ENCODE measurements around the gene FLAD1. TPM values are rescaled to one million over a fixed set of nuclear protein-coding genes. Genes with fewer than 3 reads are reported as not detected.

Gene FLAD1
- total RNA-seq, 1 donor from 2014 or later, result 51.5 TPM

DNA sequence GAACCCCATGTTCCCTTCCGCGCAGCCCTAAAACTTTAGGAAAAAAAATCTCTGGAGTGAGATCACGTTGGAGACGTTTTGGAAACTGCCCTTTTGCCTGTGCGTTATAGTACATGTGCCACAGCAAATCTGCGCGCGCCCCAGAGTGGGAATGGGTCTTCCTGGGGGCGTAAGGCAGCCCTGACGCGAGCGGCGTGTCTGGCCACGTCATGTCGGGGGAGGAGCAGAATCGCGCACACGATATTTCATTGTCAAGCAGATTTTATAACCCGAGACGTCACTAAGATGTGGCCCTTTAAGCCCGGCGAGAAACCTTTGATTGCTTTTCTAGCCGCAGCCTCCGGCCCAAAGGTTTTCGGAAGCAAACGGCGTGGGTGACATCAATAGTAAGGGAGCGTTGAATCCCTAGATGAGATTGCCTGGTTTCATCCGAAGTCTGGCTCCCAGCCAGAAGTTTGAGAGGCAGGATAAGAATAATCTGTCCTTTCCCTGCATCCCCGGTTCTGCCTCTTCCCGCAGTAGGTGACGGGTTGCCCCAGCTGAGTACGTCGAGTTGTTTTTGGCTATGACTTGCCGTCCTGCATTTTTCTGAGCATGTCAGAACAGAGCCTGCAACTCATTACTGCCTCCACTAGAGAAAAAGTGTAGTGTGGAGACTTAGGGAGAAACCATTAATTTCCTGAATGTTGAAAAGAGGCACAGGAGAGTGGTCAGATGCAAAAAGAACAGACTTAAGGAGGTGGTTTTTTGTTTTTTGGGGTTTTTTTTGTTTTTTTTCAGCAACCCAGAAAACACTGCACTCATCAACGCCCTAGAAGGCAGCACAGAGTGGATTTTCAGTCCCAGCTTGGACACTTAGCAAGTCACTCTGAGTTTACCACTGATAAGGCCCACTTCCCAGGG, 45.8 kb upstream of the FLAD1 start:
- Histone ChIP-seq H4K20me1 (ENCODE audit: insufficient read depth, low read length) (no peaks in the 10 kb centered on the region), H2AFZ (ENCODE audit: low read depth, low read length) (peak overlapping the region; percentile 99), H3K4me2 (ENCODE audit: low read length) (peak overlapping the region; percentile 89), H3K9ac (ENCODE audit: low read length) (peak overlapping the region; percentile 97), H3K4me3 (ENCODE audit: insufficient read depth, low read depth, low read length) (peak overlapping the region; percentile 77), H3K27ac (ENCODE audit: low read depth, low read length) (peak overlapping the region; percentile 100), H3K79me2 (ENCODE audit: insufficient read depth, low read length) (peaks cover 4% of the 10 kb centered on the region), H3K36me3 (ENCODE audit: insufficient read depth, low read length) (no peaks in the 10 kb centered on the region), H3K27me3 (ENCODE audit: insufficient read depth, low read length) (no peaks in the 10 kb centered on the region), H3K4me1 (ENCODE audit: insufficient read depth, low read length) (peaks cover 18% of the 10 kb centered on the region), H3K9me3 (ENCODE audit: insufficient read depth, low read depth, low read length) (no peaks in the 10 kb centered on the region)
- Mint-ChIP-seq H3K9me3 (ENCODE audit: unreplicated experiment) (no peaks in the 10 kb centered on the region), H3K27ac (ENCODE audit: unreplicated experiment) (peak overlapping the region; percentile 99), H3K27me3 (ENCODE audit: low read depth, unreplicated experiment) (no peaks in the 10 kb centered on the region), H3K36me3 (ENCODE audit: low read depth, unreplicated experiment) (peaks cover 2% of the 10 kb centered on the region), H3K4me1 (ENCODE audit: low read depth, unreplicated experiment) (peaks cover 26% of the 10 kb centered on the region), H3K4me3 (ENCODE audit: unreplicated experiment) (peak overlapping the region; percentile 98)
- FAIRE-seq, result no peak
- peak; percentile 94 for DNase-seq (ENCODE audit: low read depth)
- no peak for TF ChIP-seq EZH2 (IDR thresholded peaks at IDR 0.05; ENCODE audit: insufficient read depth, low read length)
- peak; percentile 32 for TF ChIP-seq CTCF (IDR thresholded peaks at IDR 0.05; ENCODE audit: insufficient read depth, low read depth, low read length)

GRCh38 chr1:154937988-154938386, 45.2 kb upstream of the FLAD1 start:
- Histone ChIP-seq H3K4me1 (ENCODE audit: insufficient read depth, low read length) (peaks cover 18% of the 10 kb centered on the region), H4K20me1 (ENCODE audit: insufficient read depth, low read length) (no peaks in the 10 kb centered on the region), H3K27ac (ENCODE audit: low read depth, low read length) (peak overlapping the region; percentile 100), H3K9ac (ENCODE audit: low read length) (peak overlapping the region; percentile 97), H2AFZ (ENCODE audit: low read depth, low read length) (peak overlapping the region; percentile 99), H3K79me2 (ENCODE audit: insufficient read depth, low read length) (peaks cover 4% of the 10 kb centered on the region), H3K36me3 (ENCODE audit: insufficient read depth, low read length) (no peaks in the 10 kb centered on the region), H3K4me3 (ENCODE audit: insufficient read depth, low read depth, low read length) (peak overlapping the region; percentile 77), H3K4me2 (ENCODE audit: low read length) (peak overlapping the region; percentile 89), H3K9me3 (ENCODE audit: insufficient read depth, low read depth, low read length) (no peaks in the 10 kb centered on the region), H3K27me3 (ENCODE audit: insufficient read depth, low read length) (no peaks in the 10 kb centered on the region)
- DNase-seq (ENCODE audit: low read depth), result no peak
- no peaks in the 10 kb centered on the region for H3K9me3 Mint-ChIP-seq (ENCODE audit: unreplicated experiment)
- H3K4me1 Mint-ChIP-seq (ENCODE audit: low read depth, unreplicated experiment), result peaks cover 28% of the 10 kb centered on the region
- H3K27me3 Mint-ChIP-seq (ENCODE audit: low read depth, unreplicated experiment), result no peaks in the 10 kb centered on the region
- FAIRE-seq, result no peak
- H3K27ac Mint-ChIP-seq (ENCODE audit: unreplicated experiment), result peak overlapping the region; percentile 99
- H3K4me3 Mint-ChIP-seq (ENCODE audit: unreplicated experiment), result peak overlapping the region; percentile 98
- peaks cover 2% of the 10 kb centered on the region for H3K36me3 Mint-ChIP-seq (ENCODE audit: low read depth, unreplicated experiment)
- no peak for TF ChIP-seq CTCF (IDR thresholded peaks at IDR 0.05; ENCODE audit: insufficient read depth, low read depth, low read length)
- no peak for TF ChIP-seq EZH2 (IDR thresholded peaks at IDR 0.05; ENCODE audit: insufficient read depth, low read length)
